HAP-1 (cell line): ENCODE measurements around the gene TEDC1.

ENCODE experiments used
- DNase-seq, 2 experiments: peaks; one replicate each; pipeline ENCODE4 v3.0.0-alpha.2; 2016 to 2020; ENCODE audit warnings: low spot score in 2 of 2
- H3K27me3 ChIP-seq: fragments of 250-450 bp; sonication (Bioruptor Pico); 2 replicates; pipeline ENCODE4 v1.5.1; 2020; ENCODE audit warnings: low read depth, mild to moderate bottlenecking, moderate library complexity
- H3K36me3 ChIP-seq: fragments of 250-450 bp; sonication (Bioruptor Pico); replicated peaks from 2 replicates; pipeline ENCODE4 v1.5.1; 2020; ENCODE audit warnings: mild to moderate bottlenecking
- H3K4me1 ChIP-seq: fragments of 250-450 bp; sonication (Bioruptor Pico); 2 replicates; pipeline ENCODE4 v1.5.1; 2020; ENCODE audit warnings: mild to moderate bottlenecking
- H3K4me3 ChIP-seq: fragments of 250-450 bp; sonication (Bioruptor Pico); 2 replicates; pipeline ENCODE4 v1.5.1; 2020; ENCODE audit warnings: mild to moderate bottlenecking, moderate library complexity
- H3K9me3 ChIP-seq: fragments of 250-450 bp; sonication (Bioruptor Pico); 2 replicates; pipeline ENCODE4 v1.5.1; 2020; ENCODE audit warnings: mild to moderate bottlenecking, moderate library complexity
- in situ Hi-C: fragments of 300-500 bp; cut with MboI; formaldehyde crosslinking; loops from 3 replicates; pipeline ENCODE4 v1.14.3; 2020; ENCODE audit warnings: low sequenced_read_pairs, inconsistent platforms, mixed read lengths

The TEDC1 gene

GRCh38 chr14:105450864-105451720, 40.0 kb upstream of the TEDC1 start:
- Histone ChIP-seq H3K36me3 (peaks cover 67% of the 10 kb centered on the region), H3K4me1 (no peaks in the 10 kb centered on the region)
- no peak for DNase-seq

GRCh38 chr14:105452963-105453362, 38.1 kb upstream of the TEDC1 start:
- Histone ChIP-seq H3K4me3 (no peak overlapping the region), H3K27me3 (no peaks in the 10 kb centered on the region), H3K9me3 (no peaks in the 10 kb centered on the region), H3K36me3 (peaks cover 80% of the 10 kb centered on the region), H3K4me1 (no peaks in the 10 kb centered on the region)
- in situ Hi-C loops: no loop called here
- no peak for DNase-seq

More at GRCh38 chr14:105450864-105451720, 40.0 kb upstream of the TEDC1 start:
- Histone ChIP-seq H3K9me3 (no peaks in the 10 kb centered on the region), H3K4me3 (no peak overlapping the region), H3K27me3 (no peaks in the 10 kb centered on the region)
- in situ Hi-C loops: no loop called here

- Histone ChIP-seq H3K27me3 (no peaks in the 10 kb centered on the region), H3K4me1 (no peaks in the 10 kb centered on the region), H3K4me3 (no peak overlapping the region), H3K9me3 (no peaks in the 10 kb centered on the region), H3K36me3 (peaks cover 81% of the 10 kb centered on the region)
- in situ Hi-C loops: no loop called here
- no peak for DNase-seq
Measured at GRCh38 chr14:105453847-105454246, 37.2 kb upstream of the TEDC1 start.

- Histone ChIP-seq H3K27me3 (no peaks in the 10 kb centered on the region), H3K36me3 (peaks cover 71% of the 10 kb centered on the region), H3K9me3 (no peaks in the 10 kb centered on the region), H3K4me1 (no peaks in the 10 kb centered on the region), H3K4me3 (no peak overlapping the region)
- in situ Hi-C loops: no loop called here
- DNase-seq: no peak
Measured at GRCh38 chr14:105455086-105455640, 35.9 kb upstream of the TEDC1 start.

GRCh38 chr14:105455766-105456660, 35.0 kb upstream of the TEDC1 start:
- in situ Hi-C loops: no loop called here
- H3K27me3 ChIP-seq: no peaks in the 10 kb centered on the region
- H3K4me1 ChIP-seq: no peaks in the 10 kb centered on the region
- peaks cover 69% of the 10 kb centered on the region for H3K36me3 ChIP-seq
- no peak for DNase-seq
- no peaks in the 10 kb centered on the region for H3K9me3 ChIP-seq
- H3K4me3 ChIP-seq: no peak overlapping the region

GRCh38 chr14:105456736-105457617, 34.1 kb upstream of the TEDC1 start:
- in situ Hi-C loops: no loop called here
- no peaks in the 10 kb centered on the region for H3K9me3 ChIP-seq
- no peak overlapping the region for H3K4me3 ChIP-seq
- peaks cover 63% of the 10 kb centered on the region for H3K36me3 ChIP-seq
- no peaks in the 10 kb centered on the region for H3K27me3 ChIP-seq
- H3K4me1 ChIP-seq: no peaks in the 10 kb centered on the region
- no peak for DNase-seq

- peaks cover 64% of the 10 kb centered on the region for H3K36me3 ChIP-seq
- no peaks in the 10 kb centered on the region for H3K9me3 ChIP-seq
- H3K27me3 ChIP-seq: no peaks in the 10 kb centered on the region
- in situ Hi-C loops: no loop called here
- H3K4me3 ChIP-seq: no peak overlapping the region
- no peak for DNase-seq
- H3K4me1 ChIP-seq: no peaks in the 10 kb centered on the region
Measured at GRCh38 chr14:105458010-105458409, 33.0 kb upstream of the TEDC1 start.

- Histone ChIP-seq H3K9me3 (no peaks in the 10 kb centered on the region), H3K27me3 (no peaks in the 10 kb centered on the region), H3K4me1 (no peaks in the 10 kb centered on the region), H3K36me3 (peaks cover 66% of the 10 kb centered on the region), H3K4me3 (no peak overlapping the region)
- in situ Hi-C loops: no loop called here
- no peak for DNase-seq
Measured at GRCh38 chr14:105458571-105458970, 32.5 kb upstream of the TEDC1 start.

- no peak for DNase-seq
- in situ Hi-C loops: no loop called here
- Histone ChIP-seq H3K27me3 (no peaks in the 10 kb centered on the region), H3K36me3 (peaks cover 64% of the 10 kb centered on the region), H3K9me3 (no peaks in the 10 kb centered on the region), H3K4me3 (no peak overlapping the region), H3K4me1 (no peaks in the 10 kb centered on the region)
Measured at GRCh38 chr14:105460116-105460515, 30.9 kb upstream of the TEDC1 start.

- Histone ChIP-seq H3K36me3 (peaks cover 62% of the 10 kb centered on the region), H3K9me3 (no peaks in the 10 kb centered on the region), H3K27me3 (no peaks in the 10 kb centered on the region), H3K4me3 (no peak overlapping the region), H3K4me1 (no peaks in the 10 kb centered on the region)
- in situ Hi-C loops: no loop called here
- DNase-seq: no peak
Measured at GRCh38 chr14:105460616-105461015, 30.4 kb upstream of the TEDC1 start.

GRCh38 chr14:105461903-105462302, 29.1 kb upstream of the TEDC1 start:
- Histone ChIP-seq H3K9me3 (no peaks in the 10 kb centered on the region), H3K4me3 (no peak overlapping the region), H3K4me1 (no peaks in the 10 kb centered on the region), H3K36me3 (peaks cover 59% of the 10 kb centered on the region), H3K27me3 (no peaks in the 10 kb centered on the region)
- no peak for DNase-seq
- in situ Hi-C loops: no loop called here

GRCh38 chr14:105464501-105464900, 26.5 kb upstream of the TEDC1 start:
- in situ Hi-C loops: no loop called here
- no peaks in the 10 kb centered on the region for H3K27me3 ChIP-seq
- H3K4me3 ChIP-seq: no peak overlapping the region
- peaks cover 72% of the 10 kb centered on the region for H3K36me3 ChIP-seq
- no peaks in the 10 kb centered on the region for H3K9me3 ChIP-seq
- H3K4me1 ChIP-seq: no peaks in the 10 kb centered on the region
- no peak for DNase-seq
